GM21423 (cell line): ENCODE data around the gene MAML2.
"Not testable (repeated sequence)": the region's sequence is repeated elsewhere in the genome, so short reads cannot be mapped to it uniquely, and the experiment has no call there.

Experiments
- ATAC-seq: cut with Tn5 transposase; IDR thresholded peaks from one replicate; pipeline ENCODE4 v1.9.1; 2021; ENCODE audit warnings: mild to moderate bottlenecking, moderate library complexity; ENCODE audit not compliant: unreplicated experiment

Gene MAML2

GRCh38 chr11:96294289-96294688 lies 48.7 kb downstream of the MAML2 start:
- no peak for ATAC-seq

- ATAC-seq: peak; percentile 84
These were observed 49.4 kb downstream of the MAML2 start for GRCh38 chr11:96293598-96294021.

DNA sequence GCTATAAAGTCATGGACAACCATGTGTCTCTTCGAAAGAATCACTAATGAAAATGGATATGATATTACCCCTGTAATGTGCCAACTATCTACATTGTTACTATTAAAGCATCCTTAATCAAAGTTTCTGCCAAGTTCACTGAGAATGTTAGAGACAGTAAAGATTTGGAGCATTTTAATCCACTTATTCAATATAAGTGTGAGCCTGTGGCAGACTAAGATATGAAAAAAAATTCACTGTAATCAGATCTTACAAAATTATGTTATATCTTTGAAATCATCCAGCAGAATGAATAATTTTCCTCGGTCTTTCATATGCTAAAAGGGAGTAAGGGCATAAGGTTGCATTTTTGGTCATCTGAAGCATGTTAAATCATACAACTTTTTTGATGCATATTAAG lies 49.9 kb downstream of the MAML2 start:
- ATAC-seq: no peak

DNA sequence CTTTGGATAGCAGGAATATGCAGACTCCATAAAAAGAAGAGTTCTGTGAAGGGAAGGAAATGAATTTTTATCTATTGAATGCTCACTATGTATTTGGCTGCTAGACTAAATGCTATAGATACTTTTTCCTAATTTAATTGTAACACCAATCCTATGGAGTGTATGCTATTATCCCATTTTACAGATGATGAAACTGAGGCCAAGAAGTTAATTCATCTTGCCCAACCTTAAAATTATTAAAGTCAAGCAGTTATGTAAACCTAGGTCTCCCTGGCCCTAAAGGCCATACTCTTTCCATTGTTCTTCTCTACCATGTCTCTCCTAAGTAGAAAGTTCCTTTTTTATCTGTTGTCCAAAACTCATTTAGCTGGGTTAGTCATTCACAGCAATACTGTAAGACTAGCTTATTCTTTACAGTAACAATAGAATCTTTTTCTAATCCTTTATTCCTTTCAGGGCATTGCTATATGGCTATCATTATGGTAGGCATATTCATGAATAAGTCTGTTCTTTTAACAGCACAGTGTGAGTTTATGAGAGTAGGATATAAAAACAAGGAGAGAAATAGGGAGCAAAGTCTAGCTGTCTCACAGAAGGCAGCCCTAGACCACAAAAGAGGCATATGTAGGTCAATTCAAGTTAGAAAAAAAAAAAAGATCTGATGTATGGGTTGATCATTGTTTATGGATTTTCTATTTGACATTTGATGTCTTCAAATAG lies 50.5 kb downstream of the MAML2 start:
- ATAC-seq: no peak

- no peak for ATAC-seq
These were observed 52.4 kb downstream of the MAML2 start for GRCh38 chr11:96290631-96291030.

GRCh38 chr11:96290031-96290430 lies 53.0 kb downstream of the MAML2 start:
- no peak for ATAC-seq

DNA sequence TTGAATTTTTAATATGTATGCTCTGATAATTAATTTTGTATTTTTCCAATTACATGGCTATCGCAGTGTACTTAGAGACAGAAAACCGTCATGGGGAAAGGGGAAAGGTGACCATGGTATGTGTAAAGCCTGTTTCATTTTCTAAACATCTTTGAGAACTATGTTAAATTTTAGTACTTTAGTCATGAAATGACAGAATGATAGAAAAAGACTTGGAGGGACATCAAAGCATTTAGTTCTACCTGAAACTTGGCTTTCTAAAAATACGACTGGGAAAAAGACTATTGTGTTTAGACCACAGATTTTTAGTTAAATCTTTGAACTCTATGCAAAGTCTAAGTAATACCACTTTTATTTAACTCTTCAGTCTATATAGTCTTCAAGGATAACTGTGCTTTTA lies 54.1 kb downstream of the MAML2 start:
- no peak for ATAC-seq

- no peak for ATAC-seq
These were observed 55.1 kb downstream of the MAML2 start for GRCh38 chr11:96287822-96288439.

DNA sequence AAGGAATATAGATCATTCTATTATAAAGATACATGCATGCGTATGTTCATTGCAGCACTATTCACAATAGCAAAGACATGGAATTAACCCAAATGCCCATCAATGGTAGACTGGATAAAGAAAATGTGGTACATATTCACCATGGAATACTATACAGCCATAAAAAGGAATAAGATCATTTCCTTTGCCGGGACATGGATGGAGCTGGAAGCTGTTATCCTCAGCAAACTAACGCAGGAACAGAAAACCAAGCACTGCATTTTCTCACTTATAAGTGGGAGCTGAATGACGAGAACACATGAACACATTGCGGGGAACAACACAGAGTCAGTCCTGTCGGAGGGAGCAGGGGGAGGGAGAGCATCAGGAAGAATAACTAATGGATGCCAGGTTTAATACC lies 57.0 kb downstream of the MAML2 start:
- not testable (repeated sequence) for ATAC-seq

DNA sequence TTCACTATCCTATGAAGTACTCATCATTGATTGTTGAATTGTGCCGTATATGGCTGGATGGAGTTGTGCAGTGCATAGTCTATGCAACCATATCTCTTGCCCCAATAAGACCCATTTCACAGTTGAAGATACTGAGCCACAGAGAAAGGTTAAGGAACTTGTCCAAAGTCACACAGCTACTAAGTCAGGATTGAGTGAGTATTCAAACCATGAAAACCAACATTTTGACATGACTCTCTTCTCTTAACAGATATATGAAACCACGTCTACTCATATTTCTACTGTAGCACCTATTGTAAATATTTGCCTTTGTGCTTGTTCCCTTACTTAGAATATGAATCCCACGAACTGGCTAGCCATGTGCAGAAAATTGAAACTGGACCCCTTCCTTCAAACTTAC lies 58.1 kb downstream of the MAML2 start:
- ATAC-seq: no peak

DNA sequence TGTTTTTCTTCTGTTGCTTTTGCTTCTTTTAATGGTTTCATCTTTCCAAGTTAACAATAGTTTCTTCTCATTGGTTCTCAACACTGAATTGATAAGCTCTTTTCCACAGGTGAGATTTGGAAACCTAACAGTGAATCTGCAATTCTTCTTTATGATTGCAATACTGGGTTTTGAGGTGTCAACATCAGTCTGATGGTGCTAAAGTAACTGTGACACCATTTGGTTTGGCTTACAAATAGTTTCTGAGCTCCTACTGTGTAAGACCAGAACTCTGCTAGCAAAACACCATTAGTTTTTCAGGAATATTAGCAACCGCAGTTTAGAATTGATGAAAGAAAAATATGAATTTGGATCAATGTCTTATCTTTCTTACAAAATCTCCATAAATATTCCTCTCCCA lies 58.6 kb downstream of the MAML2 start:
- no peak for ATAC-seq

- ATAC-seq: no peak
These were observed 60.3 kb downstream of the MAML2 start for GRCh38 chr11:96282625-96283220.

GRCh38 chr11:96280444-96280843 lies 62.6 kb downstream of the MAML2 start:
- no peak for ATAC-seq

- no peak for ATAC-seq
These were observed 63.1 kb downstream of the MAML2 start for GRCh38 chr11:96279896-96280290.

DNA sequence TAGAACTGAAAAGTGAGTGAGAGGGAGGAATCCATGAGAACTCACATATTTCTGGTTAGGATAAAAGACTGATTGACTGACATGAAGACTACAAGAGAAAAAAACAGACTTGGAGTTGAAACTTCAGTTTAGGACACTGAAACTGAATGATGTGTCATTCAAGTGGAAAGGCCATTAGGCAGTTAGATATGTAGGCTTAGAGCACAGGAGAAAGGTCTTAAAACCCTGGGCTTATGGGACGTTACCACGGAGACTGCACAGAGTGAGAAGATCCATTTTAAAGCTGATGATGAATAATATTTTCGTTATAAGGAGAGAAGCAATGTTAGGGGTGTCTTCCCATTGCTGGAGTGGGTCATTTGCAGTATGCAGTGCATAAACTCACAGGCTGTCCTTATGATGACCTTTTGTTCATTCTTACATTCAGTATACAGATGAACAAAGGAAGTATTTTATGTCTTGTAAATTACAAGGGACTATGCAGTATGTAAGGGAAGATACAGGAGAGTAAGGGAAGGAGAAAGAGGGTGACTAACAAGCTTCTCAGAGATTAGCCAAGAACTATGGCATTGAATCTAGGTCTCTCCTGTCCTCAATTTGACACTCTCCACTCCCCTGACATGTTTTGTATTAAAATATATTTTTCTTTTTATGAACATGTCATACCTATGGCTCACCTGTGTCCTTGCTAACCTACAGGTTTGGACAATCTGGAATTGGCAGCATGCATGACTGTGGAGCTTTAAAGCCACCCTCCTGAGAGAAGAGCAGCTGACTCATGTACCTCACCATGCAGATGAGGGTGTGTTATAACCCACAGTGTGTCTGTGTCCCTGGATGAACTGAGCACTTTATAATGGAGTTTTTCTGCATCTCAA lies 63.7 kb downstream of the MAML2 start:
- no peak for ATAC-seq

GRCh38 chr11:96278039-96278897 lies 64.7 kb downstream of the MAML2 start:
- no peak for ATAC-seq

- no peak for ATAC-seq
These were observed 65.3 kb downstream of the MAML2 start for GRCh38 chr11:96277696-96278038.

DNA sequence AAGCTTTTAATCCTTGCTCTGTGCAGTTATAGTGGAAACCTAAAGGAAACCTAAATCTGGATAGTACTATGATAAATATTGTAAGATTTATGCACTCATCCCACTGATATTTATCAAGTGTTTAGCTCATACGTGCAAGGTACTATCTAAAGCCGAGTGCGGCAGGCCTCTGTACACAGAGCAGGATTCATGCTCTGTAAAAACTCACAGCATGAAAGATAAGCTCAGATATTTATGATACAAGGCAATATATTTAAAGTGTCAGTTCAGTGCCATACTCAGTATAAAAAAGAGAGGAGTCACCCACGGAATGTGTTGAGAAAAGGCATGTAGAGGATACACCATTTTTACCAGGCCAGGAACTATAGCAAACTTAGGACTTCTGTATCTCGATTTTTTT lies 66.2 kb downstream of the MAML2 start:
- no peak for ATAC-seq

DNA sequence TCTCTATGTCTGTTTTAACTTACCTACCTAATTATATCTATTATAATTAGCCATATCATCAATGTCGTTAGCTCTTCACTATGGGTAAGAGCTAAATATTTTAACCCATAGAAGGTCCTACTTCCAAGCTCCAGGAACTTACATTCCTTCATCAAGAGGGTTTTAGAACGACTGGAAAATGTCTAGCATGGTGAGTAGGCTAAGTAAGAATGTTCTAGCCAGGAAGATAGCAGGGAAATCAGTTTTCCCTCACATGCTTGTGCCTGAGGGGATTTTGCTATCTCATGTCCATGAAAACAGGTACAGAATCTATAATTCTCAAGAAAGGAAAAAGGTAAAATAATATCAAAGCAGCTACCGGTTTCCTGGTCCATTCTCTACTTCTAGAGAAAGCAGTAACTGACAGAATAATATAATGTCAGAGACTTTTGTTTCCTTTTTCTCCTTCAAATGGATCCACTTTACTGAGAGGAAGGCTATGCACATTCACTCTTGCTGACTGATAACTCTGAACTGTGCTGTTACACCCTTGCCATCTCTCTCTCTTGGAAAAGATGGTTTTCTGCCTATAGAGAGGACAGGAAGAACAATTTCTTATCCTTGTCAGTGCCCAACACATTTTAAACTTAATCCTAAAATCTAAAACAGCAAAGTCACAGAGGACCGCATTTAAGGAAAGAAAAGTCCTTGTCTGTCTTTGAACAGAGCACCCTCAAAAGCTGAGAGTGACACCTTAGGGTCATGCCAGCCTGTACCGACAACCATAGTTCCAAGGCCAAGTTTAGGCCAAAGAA lies 67.0 kb downstream of the MAML2 start:
- ATAC-seq: no peak

DNA sequence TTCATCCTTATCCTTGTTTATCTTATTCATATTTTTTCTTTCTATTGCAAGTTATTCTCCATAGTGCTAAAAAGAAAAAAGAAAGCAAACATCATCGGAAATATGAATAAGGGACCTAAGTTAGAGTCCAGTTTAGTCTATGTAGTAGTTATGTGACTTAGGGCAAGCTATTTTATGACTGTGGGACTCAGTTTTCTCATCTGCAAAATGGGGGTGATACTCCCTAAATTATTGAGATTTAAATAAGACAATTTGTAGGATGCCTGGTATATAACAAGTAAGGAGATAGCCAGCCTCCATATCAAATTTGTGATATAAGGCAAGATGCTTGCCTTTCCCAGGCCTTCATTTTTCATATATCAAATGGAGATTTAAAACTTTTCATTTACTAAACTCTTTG lies 69.5 kb downstream of the MAML2 start:
- no peak for ATAC-seq
